Measurements from ENCODE around the gene ZNF283. TPM values are rescaled to one million over a fixed set of nuclear protein-coding genes. Genes with fewer than 3 reads are reported as not detected.
"Not testable (repeated sequence)": the region's sequence is repeated elsewhere in the genome, so short reads cannot be mapped to it uniquely, and the experiment has no call there.

Gene ZNF283
- total RNA-seq, 1 donor: 12.5 TPM

DNA sequence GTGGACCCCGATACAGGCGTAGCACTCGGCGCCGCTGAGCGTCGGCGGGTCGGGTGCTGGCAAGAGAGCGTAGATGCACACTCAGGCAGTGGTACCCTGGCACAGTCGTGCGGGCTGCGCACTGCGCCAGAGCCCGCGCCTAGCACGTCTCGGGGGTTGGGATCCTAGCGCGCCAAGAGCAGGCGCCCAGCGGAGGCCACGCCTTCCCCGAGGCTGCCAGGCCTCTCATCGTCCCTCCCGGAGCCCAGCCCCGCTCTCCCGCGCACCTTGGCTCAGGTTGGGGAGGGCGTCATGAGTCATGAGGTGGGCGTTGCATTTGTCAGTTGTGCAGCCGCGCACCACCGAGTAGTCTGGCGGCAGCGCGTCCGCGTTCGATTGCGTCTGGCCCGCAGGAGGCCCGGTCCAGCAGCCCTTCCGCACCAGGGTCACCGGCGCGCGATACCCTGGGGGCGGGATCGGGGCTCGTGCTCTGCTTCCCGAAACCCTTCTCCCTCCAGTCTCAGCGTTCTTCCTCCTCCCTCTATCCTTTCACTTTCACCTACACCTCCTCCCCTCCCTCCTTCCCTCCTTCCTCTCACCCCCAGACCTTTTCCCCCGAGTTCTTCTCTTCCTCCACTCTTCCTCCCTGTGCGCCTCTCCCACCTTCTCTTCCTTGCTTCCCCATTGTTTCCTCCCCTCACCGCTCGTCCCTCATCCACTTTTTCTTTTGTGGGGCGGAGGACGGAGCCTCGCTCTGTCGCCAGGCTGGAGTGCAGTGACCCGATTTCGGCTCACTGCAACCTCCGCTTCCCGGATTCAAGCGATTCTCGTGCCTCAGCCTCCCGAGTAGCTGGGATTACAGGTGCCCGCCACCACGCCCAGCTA is 28.3 kb upstream of the ZNF283 start:
- DNase-seq (ENCODE audit: low read depth): no peak
- H3K4me3 ChIP-seq (ENCODE audit: low read depth, low read length): peak overlapping the region; percentile 65
- TF ChIP-seq CTCF (IDR thresholded peaks at IDR 0.05; ENCODE audit: insufficient read depth, low read length): no peak

GRCh38 chr19:43799502-43800142 is 27.5 kb upstream of the ZNF283 start:
- DNase-seq (ENCODE audit: low read depth): no peak
- H3K4me3 ChIP-seq (ENCODE audit: low read depth, low read length): no peak overlapping the region
- TF ChIP-seq CTCF (IDR thresholded peaks at IDR 0.05; ENCODE audit: insufficient read depth, low read length): no peak

- H3K4me3 ChIP-seq (ENCODE audit: low read depth, low read length): no peak within 1 kb of the TSS
- DNase-seq (ENCODE audit: low read depth): no peak
- TF ChIP-seq CTCF (IDR thresholded peaks at IDR 0.05; ENCODE audit: insufficient read depth, low read length): no peak
Measured at GRCh38 chr19:43802216-43802951, 24.7 kb upstream of the ZNF283 start, which contains the start of gene LYPD5. TSS of gene LYPD5 (minus strand) at chr19:43802447. CDS start at chr19:43802380, 67 bp downstream.

GRCh38 chr19:43804432-43804831 is 22.7 kb upstream of the ZNF283 start:
- no peak for TF ChIP-seq CTCF (IDR thresholded peaks at IDR 0.05; ENCODE audit: insufficient read depth, low read length)
- no peak overlapping the region for H3K4me3 ChIP-seq (ENCODE audit: low read depth, low read length)
- no peak for DNase-seq (ENCODE audit: low read depth)

DNA sequence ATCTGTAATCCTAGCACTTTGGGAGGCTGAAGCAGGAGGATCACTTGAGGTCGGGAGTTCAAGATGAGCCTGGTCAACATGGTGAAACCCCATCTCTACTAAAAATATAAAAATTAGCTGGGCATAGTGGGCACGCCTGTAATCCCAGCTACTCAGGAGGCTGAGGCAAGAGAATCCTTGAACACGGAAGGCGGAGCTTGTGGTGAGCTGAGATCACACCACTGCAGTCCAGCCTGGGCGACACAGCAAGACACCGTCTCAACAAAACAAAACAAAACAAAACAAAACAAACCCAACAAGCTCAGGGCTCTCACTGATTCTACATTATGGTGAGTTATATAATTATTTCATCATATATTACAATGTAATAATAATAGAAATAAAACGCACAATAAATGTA is 20.7 kb upstream of the ZNF283 start:
- not testable (repeated sequence) for H3K4me3 ChIP-seq (ENCODE audit: low read depth, low read length); DNase-seq (ENCODE audit: low read depth)

DNA sequence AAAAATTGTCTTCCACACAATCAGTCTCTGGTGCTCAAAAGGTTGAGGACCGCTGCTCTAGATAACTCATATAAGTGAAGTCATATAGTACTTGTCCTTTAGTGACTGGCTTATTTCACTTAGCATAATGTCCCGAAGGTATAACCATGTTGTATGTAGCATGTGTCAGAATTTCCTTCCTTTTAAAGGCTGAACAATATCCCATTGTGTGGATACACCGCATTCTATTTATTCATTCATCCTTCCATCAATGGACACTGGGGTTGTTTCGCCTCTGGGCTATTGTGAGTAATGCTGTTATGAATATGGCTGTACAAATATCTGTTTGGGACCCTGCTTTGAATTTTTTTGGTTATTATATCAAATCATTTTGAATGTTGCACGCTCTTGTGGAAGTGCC is 20.3 kb upstream of the ZNF283 start:
- no peak for TF ChIP-seq CTCF (IDR thresholded peaks at IDR 0.05; ENCODE audit: insufficient read depth, low read length)
- no peak for DNase-seq (ENCODE audit: low read depth)
- no peak overlapping the region for H3K4me3 ChIP-seq (ENCODE audit: low read depth, low read length)

GRCh38 chr19:43807651-43808050 is 19.5 kb upstream of the ZNF283 start:
- H3K4me3 ChIP-seq (ENCODE audit: low read depth, low read length): no peak overlapping the region
- DNase-seq (ENCODE audit: low read depth): no peak
- TF ChIP-seq CTCF (IDR thresholded peaks at IDR 0.05; ENCODE audit: insufficient read depth, low read length): no peak

Data from fibroblast of the aortic adventitia (primary cell).